ENCODE results near the gene SPRTN.

SPRTN gene

DNA sequence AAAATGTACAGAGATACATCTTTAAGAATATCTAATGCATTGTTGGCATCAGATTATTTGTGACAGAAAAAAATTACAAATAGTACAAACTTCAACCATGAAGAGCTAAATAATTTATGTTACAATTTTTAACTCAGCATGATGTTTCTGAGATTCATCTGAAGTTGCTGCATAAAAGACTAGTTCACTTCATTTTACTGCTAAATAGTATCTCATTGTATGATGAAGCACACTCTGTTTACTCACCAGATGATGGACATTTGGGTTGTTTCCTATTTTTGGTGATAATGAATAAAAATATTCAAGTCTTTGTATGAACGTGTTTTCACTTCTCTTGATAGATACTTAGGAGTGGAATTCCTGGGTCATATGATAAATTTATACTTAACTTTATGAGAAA lies 63.4 kb downstream of the SPRTN start:
- peaks cover 16% of the 10 kb centered on the region for H3K36me3 Mint-ChIP-seq (ENCODE audit: low read depth)
- H3K9me3 Mint-ChIP-seq = no peaks in the 10 kb centered on the region
- H3K27me3 Mint-ChIP-seq = no peaks in the 10 kb centered on the region
- no peak overlapping the region for H3K27ac Mint-ChIP-seq
- H3K4me3 Mint-ChIP-seq = no peak overlapping the region
- H3K4me1 Mint-ChIP-seq (ENCODE audit: low read depth) = peaks cover 12% of the 10 kb centered on the region

DNA sequence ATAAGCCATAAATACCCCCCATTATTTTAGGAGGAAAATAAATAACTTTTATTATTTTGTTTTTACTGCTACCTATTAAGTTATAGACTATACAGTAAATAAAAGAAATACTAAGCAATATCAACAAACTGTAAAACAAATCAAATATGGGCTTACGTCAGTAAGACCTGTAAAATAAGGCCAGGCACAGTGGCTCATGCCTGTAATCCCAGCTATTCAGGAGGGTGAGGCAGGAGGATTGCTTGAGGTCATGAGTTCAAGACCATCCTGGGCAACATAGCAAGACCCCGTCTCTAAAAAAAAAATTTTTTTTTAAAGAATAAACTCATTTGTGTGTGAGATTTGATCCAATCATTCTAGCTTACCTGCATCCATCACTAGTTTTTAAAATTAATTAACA lies 66.2 kb downstream of the SPRTN start:
- H3K36me3 Mint-ChIP-seq (ENCODE audit: low read depth) = peaks cover 18% of the 10 kb centered on the region
- no peak overlapping the region for H3K4me3 Mint-ChIP-seq
- no peaks in the 10 kb centered on the region for H3K4me1 Mint-ChIP-seq (ENCODE audit: low read depth)
- no peaks in the 10 kb centered on the region for H3K9me3 Mint-ChIP-seq
- no peak overlapping the region for H3K27ac Mint-ChIP-seq
- no peaks in the 10 kb centered on the region for H3K27me3 Mint-ChIP-seq
